ENCODE results near the gene RBM20. TPM values are rescaled to one million over a fixed set of nuclear protein-coding genes. Genes with fewer than 3 reads are reported as not detected.
A peak's percentile ranks its signal among the peaks of the same experiment; 100 is the strongest.

Gene RBM20
- total RNA-seq, 1 donor from 2014 or later = 3.3 TPM

DNA sequence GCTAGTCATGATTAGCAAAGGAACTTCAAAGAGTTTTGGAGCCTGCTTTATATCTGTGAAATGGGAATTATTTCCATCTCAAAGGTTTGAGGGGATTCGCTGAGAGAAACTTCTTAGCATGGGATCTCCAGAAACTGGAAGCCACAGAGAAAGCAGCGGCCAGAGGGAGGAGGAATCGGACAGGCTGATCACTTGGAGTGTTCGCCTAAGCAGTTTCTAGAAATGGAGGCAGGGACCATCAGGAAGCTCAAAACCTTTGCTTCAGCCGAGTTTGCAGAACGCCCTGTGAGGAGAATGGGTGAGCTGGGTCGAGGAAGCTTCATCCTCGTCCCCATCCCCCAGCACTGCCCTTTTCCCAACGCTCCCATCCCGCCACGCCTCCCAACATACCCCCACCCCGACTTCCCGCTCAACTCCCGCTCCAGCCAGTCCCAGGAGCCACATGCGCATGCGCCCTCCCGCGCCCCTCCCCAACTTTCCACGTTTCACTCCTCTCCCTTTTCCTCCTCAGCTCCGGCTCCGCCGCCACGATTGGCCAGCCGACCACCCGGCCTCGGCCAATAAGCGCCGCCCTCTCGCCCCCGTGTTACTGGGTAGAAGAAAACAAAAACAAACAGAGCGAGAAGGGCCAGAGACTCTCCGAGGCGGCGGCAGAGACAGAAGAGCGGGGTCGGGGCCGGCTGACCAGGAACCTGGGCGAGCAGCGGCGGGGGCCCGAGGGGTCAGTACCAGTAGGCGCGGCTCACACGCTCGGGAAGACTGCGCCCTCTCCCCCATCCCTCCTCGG, 227.4 kb downstream of the RBM20 start, which contains the start of gene PDCD4:
PDCD4 (plus strand) TSS at position 631 of the 787 bp plus-strand sequence. CDS start 4,100 bp downstream, outside the sequence.
- TF ChIP-seq, protein P1, sequence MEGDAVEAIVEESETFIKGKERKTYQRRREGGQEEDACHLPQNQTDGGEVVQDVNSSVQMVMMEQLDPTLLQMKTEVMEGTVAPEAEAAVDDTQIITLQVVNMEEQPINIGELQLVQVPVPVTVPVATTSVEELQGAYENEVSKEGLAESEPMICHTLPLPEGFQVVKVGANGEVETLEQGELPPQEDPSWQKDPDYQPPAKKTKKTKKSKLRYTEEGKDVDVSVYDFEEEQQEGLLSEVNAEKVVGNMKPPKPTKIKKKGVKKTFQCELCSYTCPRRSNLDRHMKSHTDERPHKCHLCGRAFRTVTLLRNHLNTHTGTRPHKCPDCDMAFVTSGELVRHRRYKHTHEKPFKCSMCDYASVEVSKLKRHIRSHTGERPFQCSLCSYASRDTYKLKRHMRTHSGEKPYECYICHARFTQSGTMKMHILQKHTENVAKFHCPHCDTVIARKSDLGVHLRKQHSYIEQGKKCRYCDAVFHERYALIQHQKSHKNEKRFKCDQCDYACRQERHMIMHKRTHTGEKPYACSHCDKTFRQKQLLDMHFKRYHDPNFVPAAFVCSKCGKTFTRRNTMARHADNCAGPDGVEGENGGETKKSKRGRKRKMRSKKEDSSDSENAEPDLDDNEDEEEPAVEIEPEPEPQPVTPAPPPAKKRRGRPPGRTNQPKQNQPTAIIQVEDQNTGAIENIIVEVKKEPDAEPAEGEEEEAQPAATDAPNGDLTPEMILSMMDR (IDR thresholded peaks at IDR 0.05; ENCODE audit: insufficient read depth, low read length, poor library complexity, severe bottlenecking) = no peak
- DNase-seq (ENCODE audit: low read depth) = peak; percentile 77
- Histone ChIP-seq H3K4me3 (ENCODE audit: low read depth, low read length) (peak within 1 kb of the TSS; percentile 79), H3K27me3 (ENCODE audit: control insufficient read depth, insufficient read depth, low read length) (no peaks in the 10 kb centered on the region), H3K36me3 (ENCODE audit: control insufficient read depth, insufficient read depth, low read length) (no peaks in the 10 kb centered on the region)

DNA sequence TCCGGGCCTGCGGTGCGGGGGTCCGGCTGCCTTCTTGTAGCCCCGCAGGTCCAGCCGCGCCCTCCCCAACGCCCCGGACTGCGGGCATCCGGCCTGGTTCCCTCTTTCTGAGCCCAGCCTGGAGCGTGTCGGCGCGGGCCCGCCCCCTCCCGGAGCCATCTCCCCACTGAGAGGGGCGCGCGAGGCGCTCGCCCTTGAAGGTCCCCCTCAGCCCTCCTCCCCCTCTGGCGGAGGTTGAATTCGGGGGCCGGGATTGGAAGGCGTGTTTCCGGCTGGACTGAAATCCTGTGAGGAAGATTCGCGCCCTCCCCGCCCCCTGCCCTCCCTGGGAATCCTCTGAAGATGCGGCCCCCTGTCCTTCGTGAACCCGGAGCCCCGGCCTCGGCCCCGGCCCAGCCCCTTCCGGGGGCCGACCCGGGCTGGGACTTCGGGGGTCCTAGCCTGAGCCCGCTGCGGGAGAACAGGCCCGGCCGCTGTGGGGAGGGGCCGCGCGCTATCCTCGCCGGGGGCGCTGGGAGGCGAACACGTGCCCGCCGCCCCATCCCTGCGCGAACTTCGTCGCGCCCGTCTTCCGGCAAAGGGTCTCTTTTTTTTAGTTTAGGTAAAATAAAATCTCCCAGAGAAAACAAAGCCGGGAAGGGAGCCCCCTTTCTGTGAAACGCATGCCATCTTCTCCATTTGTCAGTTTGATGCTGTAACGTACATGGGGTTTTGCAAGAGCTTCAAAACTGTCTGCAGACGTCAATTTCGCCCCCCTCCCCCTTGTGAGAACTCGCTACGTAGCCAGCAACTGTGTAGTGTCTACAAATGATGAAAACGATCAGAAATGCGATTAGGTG, 228.2 kb downstream of the RBM20 start:
- TF ChIP-seq, protein P1 (IDR thresholded peaks at IDR 0.05; ENCODE audit: insufficient read depth, low read length, poor library complexity, severe bottlenecking) = peak; percentile 30

DNA sequence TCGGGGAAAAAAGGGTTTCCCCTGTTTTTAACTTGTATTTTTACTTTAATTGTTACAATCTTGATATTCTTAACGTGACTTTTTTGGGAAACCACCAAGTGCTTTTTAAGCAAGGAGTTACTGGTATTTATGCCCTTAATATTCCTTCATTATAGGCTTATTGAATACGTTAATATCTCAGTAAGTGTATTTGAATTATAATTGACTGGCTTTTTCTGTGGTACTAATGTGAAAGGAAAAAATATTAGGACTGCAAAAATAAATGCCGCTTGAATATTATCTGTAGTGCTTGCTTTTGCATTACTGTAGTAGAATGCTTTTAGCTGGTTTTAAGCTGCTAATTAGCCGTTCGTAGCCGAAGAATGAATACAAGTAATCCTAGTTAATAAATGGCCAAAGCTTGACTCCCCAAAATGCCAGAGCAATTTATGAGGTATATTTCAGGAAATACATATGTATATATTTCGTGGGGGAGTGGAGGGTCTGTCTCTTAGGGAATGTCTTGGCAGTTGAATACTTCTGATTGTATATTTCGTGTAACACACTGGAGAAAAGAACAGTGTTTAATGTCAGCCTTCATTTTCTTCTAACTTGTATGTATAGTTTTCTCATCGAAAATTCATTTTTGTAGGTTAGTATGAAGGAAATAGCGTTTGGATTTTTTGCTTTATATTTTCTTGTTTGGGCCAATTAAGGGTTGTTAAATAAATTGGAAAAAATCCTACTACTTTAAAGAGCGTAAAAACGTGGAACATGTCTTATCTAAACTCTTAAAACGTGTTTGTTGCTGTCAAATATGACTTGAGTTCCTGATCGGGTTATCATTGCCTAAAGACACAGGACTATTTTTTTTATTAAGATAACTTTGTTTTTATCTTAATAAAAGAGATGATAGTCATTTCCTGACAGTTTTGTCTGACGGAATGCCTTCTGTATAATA, 229.1 kb downstream of the RBM20 start:
- no peaks in the 10 kb centered on the region for H3K27me3 ChIP-seq (ENCODE audit: control insufficient read depth, insufficient read depth, low read length)
- TF ChIP-seq, protein P1 (IDR thresholded peaks at IDR 0.05; ENCODE audit: insufficient read depth, low read length, poor library complexity, severe bottlenecking) = no peak
- H3K36me3 ChIP-seq (ENCODE audit: control insufficient read depth, insufficient read depth, low read length) = no peaks in the 10 kb centered on the region
- no peak for DNase-seq (ENCODE audit: low read depth)
- peak overlapping the region; percentile 79 for H3K4me3 ChIP-seq (ENCODE audit: low read depth, low read length)

More for the DNA sequence above, 228.2 kb downstream of the RBM20 start:
- peak overlapping the region; percentile 79 for H3K4me3 ChIP-seq (ENCODE audit: low read depth, low read length)
- no peak for DNase-seq (ENCODE audit: low read depth)
- no peaks in the 10 kb centered on the region for H3K36me3 ChIP-seq (ENCODE audit: control insufficient read depth, insufficient read depth, low read length)
- H3K27me3 ChIP-seq (ENCODE audit: control insufficient read depth, insufficient read depth, low read length) = no peaks in the 10 kb centered on the region

DNA sequence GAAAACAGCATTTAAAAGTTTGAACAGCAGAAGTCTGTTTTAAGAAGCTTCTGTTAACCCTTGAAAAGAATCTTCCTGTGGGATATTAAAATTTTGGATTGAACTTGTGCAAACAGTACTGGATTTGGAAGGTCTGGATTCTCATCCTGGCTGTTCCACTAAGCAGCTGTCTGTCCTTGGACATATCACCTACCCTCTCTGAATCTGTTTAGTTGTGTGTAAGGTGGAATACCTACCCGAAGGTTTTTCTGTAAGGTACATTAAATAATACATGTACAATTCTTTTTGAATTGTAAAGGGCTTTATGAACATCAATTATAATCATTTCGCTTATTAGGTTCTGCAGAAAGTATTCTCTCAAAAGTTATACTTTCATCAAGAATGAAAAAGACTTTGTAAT, 229.8 kb downstream of the RBM20 start:
- Histone ChIP-seq H3K36me3 (ENCODE audit: control insufficient read depth, insufficient read depth, low read length) (no peaks in the 10 kb centered on the region), H3K27me3 (ENCODE audit: control insufficient read depth, insufficient read depth, low read length) (no peaks in the 10 kb centered on the region), H3K4me3 (ENCODE audit: low read depth, low read length) (no peak overlapping the region)
- TF ChIP-seq, protein P1 (IDR thresholded peaks at IDR 0.05; ENCODE audit: insufficient read depth, low read length, poor library complexity, severe bottlenecking) = no peak
- DNase-seq (ENCODE audit: low read depth) = no peak

DNA sequence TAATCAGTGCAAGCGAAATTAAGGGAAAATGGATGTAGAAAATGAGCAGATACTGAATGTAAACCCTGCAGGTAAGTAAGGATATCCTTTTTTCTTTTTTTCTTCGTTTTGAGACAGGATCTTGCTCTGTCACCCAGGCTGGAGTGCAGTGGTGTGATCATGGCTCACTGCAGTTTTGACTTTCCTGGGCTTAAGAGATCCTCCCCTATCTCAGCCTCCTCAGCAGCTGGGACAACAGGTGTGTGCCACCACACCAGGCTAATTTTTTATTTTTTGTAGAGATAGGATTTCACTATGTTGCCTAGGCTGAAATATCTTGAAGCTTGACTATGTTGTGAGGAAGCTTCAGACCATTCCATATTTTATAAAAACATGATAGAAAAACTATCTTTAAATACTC, 231.9 kb downstream of the RBM20 start:
- H3K4me3 ChIP-seq (ENCODE audit: low read depth, low read length) = no peak overlapping the region
- DNase-seq (ENCODE audit: low read depth) = no peak
- no peaks in the 10 kb centered on the region for H3K36me3 ChIP-seq (ENCODE audit: control insufficient read depth, insufficient read depth, low read length)
- no peaks in the 10 kb centered on the region for H3K27me3 ChIP-seq (ENCODE audit: control insufficient read depth, insufficient read depth, low read length)
- TF ChIP-seq, protein P1 (IDR thresholded peaks at IDR 0.05; ENCODE audit: insufficient read depth, low read length, poor library complexity, severe bottlenecking) = no peak
